GM21723 (cell line): ENCODE measurements around the gene IFITM5.

ENCODE experiments used
- ATAC-seq: cut with Tn5 transposase; IDR thresholded peaks from one replicate; pipeline ENCODE4 v1.9.1; 2021; ENCODE audit warnings: mild to moderate bottlenecking, moderate library complexity; ENCODE audit not compliant: unreplicated experiment

The IFITM5 gene

GRCh38 chr11:285021-285893, 14.1 kb downstream of the IFITM5 start:
- no peak for ATAC-seq

- ATAC-seq, result no peak
Measured at GRCh38 chr11:284105-285020, 15.0 kb downstream of the IFITM5 start.

GRCh38 chr11:283405-284104, 15.8 kb downstream of the IFITM5 start:
- ATAC-seq, result no peak

- no peak for ATAC-seq
Measured at GRCh38 chr11:282630-283360, 16.5 kb downstream of the IFITM5 start.

- no peak for ATAC-seq
Measured at GRCh38 chr11:282171-282570, 17.2 kb downstream of the IFITM5 start.

- ATAC-seq, result no peak
Measured at GRCh38 chr11:281486-282161, 17.7 kb downstream of the IFITM5 start.

- ATAC-seq, result no peak
Measured at GRCh38 chr11:280706-281485, 18.4 kb downstream of the IFITM5 start.

GRCh38 chr11:279966-280705, 19.2 kb downstream of the IFITM5 start:
- no peak for ATAC-seq

- no peak for ATAC-seq
Measured at GRCh38 chr11:279040-279965, 20.0 kb downstream of the IFITM5 start.

- ATAC-seq, result no peak
Measured at GRCh38 chr11:278001-278951, 21.1 kb downstream of the IFITM5 start, which contains the start of gene NLRP6. NLRP6 (plus strand) TSS chr11:278407; CDS start chr11:278570, 163 bp downstream.

- ATAC-seq, result no peak
Measured at GRCh38 chr11:276219-276618, 23.1 kb downstream of the IFITM5 start.

GRCh38 chr11:272931-273198, 26.5 kb downstream of the IFITM5 start:
- no peak for ATAC-seq

- no peak for ATAC-seq
Measured at GRCh38 chr11:272195-272930, 27.0 kb downstream of the IFITM5 start.

GRCh38 chr11:271319-271715, 28.0 kb downstream of the IFITM5 start:
- no peak for ATAC-seq

- no peak for ATAC-seq
Measured at GRCh38 chr11:270451-271318, 28.6 kb downstream of the IFITM5 start.
